NCI-H2107 (cell line): ENCODE data around the gene CCDC138.
A peak's percentile ranks its signal among the peaks of the same experiment; 100 is the strongest.
"Not testable (repeated sequence)": the region's sequence is repeated elsewhere in the genome, so short reads cannot be mapped to it uniquely, and the experiment has no call there.

ENCODE experiments used
- DNase-seq: peaks from one replicate; lab custom pipeline; 2025; lab: John Stamatoyannopoulos, UW

Gene CCDC138

GRCh38 chr2:108786354-108787215 lies at the start of gene CCDC138:
TSS of gene CCDC138 (plus strand) at chr2:108786771. CDS start at chr2:108786823, 52 bp downstream.
- DNase-seq: peak; percentile 79

- DNase-seq: not testable (repeated sequence)
These were observed 28.6 kb upstream of the CCDC138 start for GRCh38 chr2:108757973-108758372.

- not testable (repeated sequence) for DNase-seq
These were observed 24.0 kb upstream of the CCDC138 start for GRCh38 chr2:108762618-108763017.

GRCh38 chr2:108766671-108767070 lies 19.9 kb upstream of the CCDC138 start:
- DNase-seq: not testable (repeated sequence)

GRCh38 chr2:108767859-108768258 lies 18.7 kb upstream of the CCDC138 start:
- DNase-seq: not testable (repeated sequence)

- DNase-seq: no peak
These were observed 10.1 kb upstream of the CCDC138 start for GRCh38 chr2:108776475-108776874.

- no peak for DNase-seq
These were observed 7.7 kb upstream of the CCDC138 start for GRCh38 chr2:108778857-108779256.

GRCh38 chr2:108786008-108786353 lies 590 bp upstream of the CCDC138 start:
- DNase-seq: no peak

- no peak for DNase-seq
These were observed 608 bp downstream of the CCDC138 start for GRCh38 chr2:108787216-108787541.

- no peak for DNase-seq
These were observed 16.6 kb downstream of the CCDC138 start for GRCh38 chr2:108803045-108803736.

GRCh38 chr2:108805032-108805431 lies 18.5 kb downstream of the CCDC138 start:
- no peak for DNase-seq

GRCh38 chr2:108805782-108806181 lies 19.2 kb downstream of the CCDC138 start:
- DNase-seq: no peak

GRCh38 chr2:108806371-108807113 lies 20.0 kb downstream of the CCDC138 start:
- DNase-seq: no peak

GRCh38 chr2:108809936-108810335 lies 23.4 kb downstream of the CCDC138 start:
- no peak for DNase-seq

- DNase-seq: no peak
These were observed 24.7 kb downstream of the CCDC138 start for GRCh38 chr2:108810993-108811957.

- DNase-seq: no peak
These were observed 27.2 kb downstream of the CCDC138 start for GRCh38 chr2:108813732-108814131.

- DNase-seq: no peak
These were observed 33.9 kb downstream of the CCDC138 start for GRCh38 chr2:108820482-108820881.

GRCh38 chr2:108823286-108823685 lies 36.7 kb downstream of the CCDC138 start:
- no peak for DNase-seq

- no peak for DNase-seq
These were observed 37.9 kb downstream of the CCDC138 start for GRCh38 chr2:108824316-108825070.

GRCh38 chr2:108825254-108825653 lies 38.7 kb downstream of the CCDC138 start:
- no peak for DNase-seq

- no peak for DNase-seq
These were observed 39.2 kb downstream of the CCDC138 start for GRCh38 chr2:108825736-108826135.
